Mesenchymal stem cell (in vitro differentiated cells and primary cell): ENCODE measurements around the gene MAS1.

ENCODE experiments used
- DNase-seq: peaks from one replicate; pipeline ENCODE4 v3.0.0-alpha.2; 2013
- H2AFZ ChIP-seq: one replicate; pipeline ENCODE4 v1.6.1; 2013; ENCODE audit warnings: low read depth, mild to moderate bottlenecking, control low read depth, inconsistent platforms, low read length, moderate library complexity
- H2AK5ac ChIP-seq: 2 replicates; pipeline ENCODE4 v1.6.1; 2013; ENCODE audit warnings: low read length, moderate library complexity, mild to moderate bottlenecking, inconsistent platforms; ENCODE audit not compliant: severe bottlenecking
- H2BK120ac ChIP-seq: one replicate; pipeline ENCODE4 v1.6.1; 2013; ENCODE audit warnings: low read depth, mild to moderate bottlenecking, inconsistent platforms, low read length, moderate library complexity
- H2BK12ac ChIP-seq, 2 experiments: one replicate each; pipeline ENCODE4 v1.6.1; 2013; ENCODE audit warnings: inconsistent platforms in 2 of 2, low read length in 2 of 2, mild to moderate bottlenecking in 2 of 2, moderate library complexity in 2 of 2, control low read depth in 1 of 2
- H2BK15ac ChIP-seq: one replicate; pipeline ENCODE4 v1.6.1; 2013; ENCODE audit warnings: mild to moderate bottlenecking, low read depth, inconsistent platforms; ENCODE audit not compliant: poor library complexity, severe bottlenecking
- H2BK5ac ChIP-seq: 2 replicates; pipeline ENCODE4 v1.6.1; 2013; ENCODE audit warnings: low read depth, mild to moderate bottlenecking, low read length, control low read depth, inconsistent platforms; ENCODE audit not compliant: poor library complexity, severe bottlenecking
- H3K14ac ChIP-seq, 2 experiments: one replicate each; pipeline ENCODE4 v1.6.1; 2013; ENCODE audit warnings: inconsistent platforms in 2 of 2, low read length in 2 of 2, control low read depth in 1 of 2, mild to moderate bottlenecking in 1 of 2, moderate library complexity in 1 of 2
- H3K18ac ChIP-seq, 2 experiments: one replicate each; pipeline ENCODE4 v1.6.1; 2013; ENCODE audit warnings: inconsistent platforms in 2 of 2, low read length in 2 of 2, control low read depth in 1 of 2, low read depth in 1 of 2, mild to moderate bottlenecking in 1 of 2
- H3K23ac ChIP-seq, 2 experiments: one replicate each; pipeline ENCODE4 v1.6.1; 2013; ENCODE audit warnings: inconsistent platforms in 2 of 2, low read length in 2 of 2, mild to moderate bottlenecking in 2 of 2, moderate library complexity in 2 of 2, control low read depth in 1 of 2
- H3K27ac ChIP-seq: 2 replicates; pipeline ENCODE4 v1.5.1; 2013; ENCODE audit warnings: mild to moderate bottlenecking, moderate library complexity, low read length, control low read depth, inconsistent platforms; ENCODE audit not compliant: poor library complexity, severe bottlenecking
- H3K27me3 ChIP-seq, 2 experiments: 2 replicates each; pipeline versions ENCODE4 v1.6.1 to v1.7.0; 2013; ENCODE audit warnings: low read length in 2 of 2, mild to moderate bottlenecking in 2 of 2, moderate library complexity in 2 of 2, control low read depth in 1 of 2, inconsistent platforms in 1 of 2; ENCODE audit not compliant: control insufficient read depth in 1 of 2, insufficient read depth in 1 of 2
- H3K36me3 ChIP-seq, 2 experiments: 2 replicates each; pipeline versions ENCODE4 v1.6.1 to v1.7.0; 2013; ENCODE audit warnings: low read length in 2 of 2, control low read depth in 1 of 2, inconsistent platforms in 1 of 2, low read depth in 1 of 2, mild to moderate bottlenecking in 1 of 2; ENCODE audit not compliant: insufficient read depth in 2 of 2, control insufficient read depth in 1 of 2
- H3K4ac ChIP-seq, 2 experiments: one replicate each; pipeline ENCODE4 v1.6.1; 2013; ENCODE audit warnings: inconsistent platforms in 2 of 2, low read length in 2 of 2, mild to moderate bottlenecking in 2 of 2, moderate library complexity in 2 of 2, control low read depth in 1 of 2, low read depth in 1 of 2
- H3K4me1 ChIP-seq: 2 replicates; pipeline ENCODE4 v1.6.1; 2013; ENCODE audit warnings: low read depth, low read length, control low read depth; ENCODE audit not compliant: control insufficient read depth, insufficient read depth
- H3K4me2 ChIP-seq: 2 replicates; pipeline ENCODE4 v1.6.1; 2013; ENCODE audit warnings: low read length, mild to moderate bottlenecking, inconsistent platforms; ENCODE audit not compliant: poor library complexity, severe bottlenecking
- H3K4me3 ChIP-seq, 2 experiments: 2 replicates each; pipeline versions ENCODE4 v1.5.1 to v1.7.0; 2013; ENCODE audit warnings: low read length in 2 of 2, mild to moderate bottlenecking in 2 of 2, control low read depth in 1 of 2, low read depth in 1 of 2; ENCODE audit not compliant: insufficient read depth in 1 of 2
- H3K79me1 ChIP-seq: replicated peaks from 2 replicates; pipeline ENCODE4 v1.6.1; 2013; ENCODE audit warnings: mild to moderate bottlenecking, control low read depth, low read length, inconsistent platforms; ENCODE audit not compliant: poor library complexity, severe bottlenecking
- H3K9ac ChIP-seq: 2 replicates; pipeline ENCODE4 v1.7.0; 2013; ENCODE audit warnings: mild to moderate bottlenecking, low read length, moderate library complexity
- H3K9me3 ChIP-seq: 2 replicates; pipeline ENCODE4 v1.7.0; 2013; ENCODE audit warnings: mild to moderate bottlenecking, low read length; ENCODE audit not compliant: control insufficient read depth
- H4K8ac ChIP-seq: one replicate; pipeline ENCODE4 v1.6.1; 2013; ENCODE audit warnings: inconsistent platforms, mild to moderate bottlenecking, low read length, moderate library complexity
- H4K91ac ChIP-seq: one replicate; pipeline ENCODE4 v1.6.1; 2013; ENCODE audit warnings: mild to moderate bottlenecking, low read length, inconsistent platforms
- WGBS: methylation state at CpG from one replicate; pipeline ENCODE4 v1.1.7; 2013; ENCODE audit warnings: mixed read lengths; 5-methylcytosine and 5-hydroxymethylcytosine counted together

Gene MAS1

GRCh38 chr6:159935633-159936032 lies 44.8 kb downstream of the MAS1 start:
- no peak overlapping the region for H3K4me3 ChIP-seq

DNA sequence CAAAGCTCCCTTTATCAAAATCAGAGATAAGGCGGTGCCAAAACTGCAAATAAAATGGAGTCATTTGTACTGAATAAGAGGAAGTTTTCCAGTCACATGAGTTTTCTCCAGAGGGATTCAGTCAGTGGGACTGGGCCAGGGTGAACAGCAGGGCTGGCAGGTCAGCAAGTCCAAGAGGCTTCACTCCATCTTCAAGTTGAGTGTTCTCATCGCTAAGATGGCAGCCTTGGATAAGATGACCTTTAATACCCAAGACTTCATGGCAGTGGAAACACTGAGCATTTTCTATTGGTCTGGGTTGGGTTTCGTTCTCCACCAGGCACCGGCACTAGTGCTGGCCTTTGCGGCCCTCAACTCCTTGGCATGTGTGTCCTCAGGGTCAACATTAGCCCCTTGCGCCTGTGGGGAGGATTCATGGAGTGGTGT lies 48.8 kb downstream of the MAS1 start:
- Histone ChIP-seq H3K4me3 (no peak overlapping the region), H2BK120ac (no peak overlapping the region), H3K79me1 (no peaks in the 10 kb centered on the region), H3K27me3 (no peaks in the 10 kb centered on the region), H3K4me1 (peaks cover under 1% of the 10 kb centered on the region), H3K18ac (no peak overlapping the region), H3K4ac (no peak overlapping the region), H2BK15ac (no peak overlapping the region), H3K23ac (no peak overlapping the region), H4K91ac (no peak overlapping the region), H2AK5ac (no peak overlapping the region), H3K4me2 (no peak overlapping the region), H4K8ac (no peak overlapping the region), H3K27ac (no peak overlapping the region), H3K9me3 (peaks cover 16% of the 10 kb centered on the region), H2BK12ac (no peak overlapping the region), H3K14ac (no peak overlapping the region), H3K36me3 (no peaks in the 10 kb centered on the region), H2AFZ (no peak overlapping the region), H2BK5ac (no peak overlapping the region), H3K9ac (no peak overlapping the region)
- DNase-seq: no peak
- WGBS: 96% methylated on average over 6 of the region's 6 CpGs

More at GRCh38 chr6:159935633-159936032, 44.8 kb downstream of the MAS1 start:
- H2BK5ac ChIP-seq: no peak overlapping the region
- no peaks in the 10 kb centered on the region for H3K79me1 ChIP-seq
- no peaks in the 10 kb centered on the region for H3K36me3 ChIP-seq
- no peak overlapping the region for H3K4ac ChIP-seq
- no peak overlapping the region for H2AK5ac ChIP-seq
- H3K9ac ChIP-seq: no peak overlapping the region
- DNase-seq: no peak
- no peak overlapping the region for H3K4me2 ChIP-seq
- H2BK120ac ChIP-seq: no peak overlapping the region
- H3K18ac ChIP-seq: no peak overlapping the region
- no peak overlapping the region for H4K91ac ChIP-seq
- WGBS: over 99% methylated on average over 2 of the region's 2 CpGs
- H2AFZ ChIP-seq: no peak overlapping the region
- no peak overlapping the region for H2BK15ac ChIP-seq
- no peak overlapping the region for H3K14ac ChIP-seq
- H3K27me3 ChIP-seq: no peaks in the 10 kb centered on the region
- H3K23ac ChIP-seq: no peak overlapping the region
- H4K8ac ChIP-seq: no peak overlapping the region
- no peak overlapping the region for H2BK12ac ChIP-seq
- no peak overlapping the region for H3K27ac ChIP-seq
- peaks cover 10% of the 10 kb centered on the region for H3K4me1 ChIP-seq
- peaks cover 5% of the 10 kb centered on the region for H3K9me3 ChIP-seq
